ENCODE measurements around the gene PRKRA.

GRCh38 chr2:178473373-178473772 is 22.4 kb upstream of the PRKRA start:
- TF ChIP-seq, protein P1, sequence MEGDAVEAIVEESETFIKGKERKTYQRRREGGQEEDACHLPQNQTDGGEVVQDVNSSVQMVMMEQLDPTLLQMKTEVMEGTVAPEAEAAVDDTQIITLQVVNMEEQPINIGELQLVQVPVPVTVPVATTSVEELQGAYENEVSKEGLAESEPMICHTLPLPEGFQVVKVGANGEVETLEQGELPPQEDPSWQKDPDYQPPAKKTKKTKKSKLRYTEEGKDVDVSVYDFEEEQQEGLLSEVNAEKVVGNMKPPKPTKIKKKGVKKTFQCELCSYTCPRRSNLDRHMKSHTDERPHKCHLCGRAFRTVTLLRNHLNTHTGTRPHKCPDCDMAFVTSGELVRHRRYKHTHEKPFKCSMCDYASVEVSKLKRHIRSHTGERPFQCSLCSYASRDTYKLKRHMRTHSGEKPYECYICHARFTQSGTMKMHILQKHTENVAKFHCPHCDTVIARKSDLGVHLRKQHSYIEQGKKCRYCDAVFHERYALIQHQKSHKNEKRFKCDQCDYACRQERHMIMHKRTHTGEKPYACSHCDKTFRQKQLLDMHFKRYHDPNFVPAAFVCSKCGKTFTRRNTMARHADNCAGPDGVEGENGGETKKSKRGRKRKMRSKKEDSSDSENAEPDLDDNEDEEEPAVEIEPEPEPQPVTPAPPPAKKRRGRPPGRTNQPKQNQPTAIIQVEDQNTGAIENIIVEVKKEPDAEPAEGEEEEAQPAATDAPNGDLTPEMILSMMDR (IDR thresholded peaks at IDR 0.05; ENCODE audit: insufficient read depth, low read length, poor library complexity, severe bottlenecking): no peak
- TF ChIP-seq EZH2phosphoT487 (conservative IDR thresholded peaks at IDR 0.05; ENCODE audit: low read length): no peak
